ENCODE results near the gene EDC3. TPM values are rescaled to one million over a fixed set of nuclear protein-coding genes. Genes with fewer than 3 reads are reported as not detected.

The EDC3 gene
- total RNA-seq, 4 donors from 2014 or later = 10.5 to 20.4 (median 15.0) TPM

DNA sequence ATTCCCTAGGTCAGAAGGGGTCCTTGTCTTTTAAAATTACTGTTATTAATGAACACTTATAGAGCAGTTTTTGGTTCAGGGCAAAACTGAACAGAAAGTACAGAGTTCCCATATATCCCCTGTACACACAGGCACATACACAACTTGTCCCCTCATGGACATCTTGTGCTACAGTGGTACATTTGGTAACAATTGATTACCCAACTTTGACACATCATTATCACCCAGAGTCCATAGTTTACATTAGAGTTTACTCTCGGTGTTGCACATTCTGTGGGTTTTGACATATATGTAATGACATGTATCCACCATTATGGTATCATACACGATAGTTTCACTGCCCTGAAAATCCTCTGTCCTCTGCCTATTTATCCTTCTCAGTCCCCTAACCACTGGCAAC, 984 bp upstream of the EDC3 start:
- TF ChIP-seq, protein P1, sequence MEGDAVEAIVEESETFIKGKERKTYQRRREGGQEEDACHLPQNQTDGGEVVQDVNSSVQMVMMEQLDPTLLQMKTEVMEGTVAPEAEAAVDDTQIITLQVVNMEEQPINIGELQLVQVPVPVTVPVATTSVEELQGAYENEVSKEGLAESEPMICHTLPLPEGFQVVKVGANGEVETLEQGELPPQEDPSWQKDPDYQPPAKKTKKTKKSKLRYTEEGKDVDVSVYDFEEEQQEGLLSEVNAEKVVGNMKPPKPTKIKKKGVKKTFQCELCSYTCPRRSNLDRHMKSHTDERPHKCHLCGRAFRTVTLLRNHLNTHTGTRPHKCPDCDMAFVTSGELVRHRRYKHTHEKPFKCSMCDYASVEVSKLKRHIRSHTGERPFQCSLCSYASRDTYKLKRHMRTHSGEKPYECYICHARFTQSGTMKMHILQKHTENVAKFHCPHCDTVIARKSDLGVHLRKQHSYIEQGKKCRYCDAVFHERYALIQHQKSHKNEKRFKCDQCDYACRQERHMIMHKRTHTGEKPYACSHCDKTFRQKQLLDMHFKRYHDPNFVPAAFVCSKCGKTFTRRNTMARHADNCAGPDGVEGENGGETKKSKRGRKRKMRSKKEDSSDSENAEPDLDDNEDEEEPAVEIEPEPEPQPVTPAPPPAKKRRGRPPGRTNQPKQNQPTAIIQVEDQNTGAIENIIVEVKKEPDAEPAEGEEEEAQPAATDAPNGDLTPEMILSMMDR (IDR thresholded peaks at IDR 0.05; ENCODE audit: low read depth) = no peak

DNA sequence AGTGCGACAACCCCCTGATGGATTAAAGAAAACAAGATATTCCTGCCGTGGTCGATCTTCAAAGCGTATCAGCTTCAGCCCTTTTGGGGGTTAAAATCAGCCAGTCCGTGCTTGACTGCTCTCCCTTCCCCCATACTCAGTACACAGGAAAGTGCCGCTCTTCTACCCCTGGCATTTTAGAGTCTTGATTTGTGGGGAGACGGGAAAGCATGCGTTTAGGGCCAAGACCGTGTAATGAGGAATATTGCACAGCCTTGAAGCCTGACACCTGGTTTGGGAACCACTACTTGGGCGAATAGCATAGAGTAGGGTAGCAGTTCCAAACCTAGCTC, 540 bp upstream of the EDC3 start:
- TF ChIP-seq, protein P1 (IDR thresholded peaks at IDR 0.05; ENCODE audit: low read depth) = no peak

DNA sequence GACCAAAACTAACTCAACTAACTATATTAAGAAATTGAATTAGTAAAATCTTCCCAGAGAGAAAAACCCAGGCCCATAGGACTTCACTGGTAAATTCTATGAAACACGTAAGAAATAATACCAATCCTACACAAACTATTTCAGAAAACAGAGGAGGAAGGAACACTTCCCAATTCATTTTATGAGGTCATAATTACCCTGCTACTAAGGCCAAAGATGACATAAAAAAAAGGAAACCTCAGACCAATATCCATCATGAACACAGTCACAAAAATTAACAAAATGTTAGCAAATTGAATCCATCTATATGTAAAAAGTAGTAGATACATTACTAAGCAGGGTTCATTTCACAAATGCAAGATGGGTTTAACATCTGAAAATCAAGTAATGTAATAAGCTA, 3.5 kb downstream of the EDC3 start:
- TF ChIP-seq, protein P1 (IDR thresholded peaks at IDR 0.05; ENCODE audit: low read depth) = no peak

DNA sequence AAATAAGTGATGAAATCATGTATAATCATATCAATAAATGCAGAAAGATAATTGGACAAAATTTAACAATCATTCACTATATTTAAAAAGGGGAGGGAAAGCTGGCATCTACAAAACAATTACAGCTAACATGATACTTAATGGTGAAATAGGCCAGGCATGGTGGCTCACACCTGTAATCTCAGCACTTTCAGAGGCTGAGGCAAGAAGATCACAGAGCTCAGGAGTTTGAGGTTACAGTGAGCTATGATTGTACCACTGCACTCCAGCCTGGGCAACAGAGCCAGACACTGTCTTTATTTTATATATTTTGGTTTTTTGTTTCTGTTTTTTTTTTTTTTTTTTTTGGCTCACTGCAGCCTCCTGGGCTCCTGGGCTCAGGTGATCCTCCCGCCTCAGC, 12.1 kb downstream of the EDC3 start:
- TF ChIP-seq, protein P1 (IDR thresholded peaks at IDR 0.05; ENCODE audit: low read depth) = no peak

DNA sequence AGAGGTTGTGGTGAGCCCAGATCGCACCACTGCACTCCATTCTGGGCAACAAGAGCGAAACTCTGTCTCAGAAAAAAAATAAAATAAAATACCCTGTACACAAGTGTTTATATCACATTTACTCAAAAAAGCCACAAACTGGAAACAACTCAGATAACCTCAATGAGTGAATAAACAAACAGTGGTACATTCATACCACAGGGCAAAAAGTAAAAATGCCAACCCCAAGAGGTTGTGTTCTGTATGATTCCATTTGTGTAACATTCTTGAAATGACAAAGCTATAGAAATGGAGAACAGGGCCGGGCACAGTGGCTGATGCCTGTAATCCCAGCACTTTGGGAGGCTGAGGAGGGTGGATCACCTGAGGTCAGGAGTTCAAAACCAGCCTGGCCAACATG, 12.9 kb downstream of the EDC3 start:
- TF ChIP-seq, protein P1 (IDR thresholded peaks at IDR 0.05; ENCODE audit: low read depth) = no peak

DNA sequence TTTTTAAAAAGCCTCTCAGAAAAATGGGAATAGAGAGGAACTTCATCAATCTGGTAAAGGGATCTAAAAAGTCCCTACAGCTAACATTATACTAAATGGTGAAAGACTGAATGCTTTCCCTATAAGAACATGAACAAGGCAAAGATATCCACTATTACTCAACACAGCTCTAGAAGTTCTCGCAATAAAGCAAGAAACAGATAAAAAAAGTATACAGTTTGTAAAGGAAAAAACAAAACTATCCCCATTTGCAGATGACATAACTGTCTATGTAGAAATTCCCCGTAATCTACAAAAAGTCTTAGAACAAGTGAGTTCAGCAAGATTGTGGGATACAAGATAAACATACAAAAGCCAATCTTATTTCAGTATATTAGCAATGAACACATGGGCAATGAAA, 15.4 kb downstream of the EDC3 start:
- TF ChIP-seq, protein P1 (IDR thresholded peaks at IDR 0.05; ENCODE audit: low read depth) = no peak

DNA sequence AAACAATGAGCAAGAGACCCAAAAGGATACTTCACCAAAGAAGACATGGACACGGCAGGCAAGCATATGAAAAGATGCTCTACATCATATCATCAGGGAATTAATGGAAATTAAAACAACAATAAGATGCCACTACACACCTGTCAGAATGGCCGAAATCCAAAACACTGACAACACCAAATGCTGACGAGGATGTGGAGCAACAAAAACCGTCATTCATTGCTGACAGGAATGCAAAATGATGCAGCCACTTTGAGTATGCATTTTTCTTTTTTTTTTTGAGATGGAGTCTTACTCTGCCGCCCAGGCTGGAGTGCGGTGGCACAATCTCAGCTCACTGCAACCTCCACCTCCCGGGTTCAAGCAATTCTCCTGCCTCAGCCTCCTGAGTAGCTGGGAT, 19.0 kb downstream of the EDC3 start:
- TF ChIP-seq, protein P1 (IDR thresholded peaks at IDR 0.05; ENCODE audit: low read depth) = no peak

DNA sequence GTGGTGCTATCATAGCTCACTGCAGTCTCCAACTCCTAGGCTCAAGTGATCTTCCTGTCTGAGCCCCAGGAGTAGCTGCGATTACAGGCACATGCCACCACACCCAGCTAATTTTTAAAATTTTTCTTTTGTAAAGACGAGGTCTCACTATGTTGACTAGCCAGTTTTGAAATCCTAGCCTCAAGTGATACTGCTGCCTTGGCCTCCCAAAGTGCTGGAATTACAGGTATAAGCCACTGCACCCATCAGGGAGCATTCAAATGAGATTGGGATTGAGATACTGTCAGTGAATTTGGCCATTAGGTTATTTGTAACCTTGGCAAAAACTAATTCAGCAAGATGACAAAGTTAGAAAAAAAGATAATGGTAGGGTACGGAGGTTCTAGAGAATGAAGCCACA, 21.7 kb downstream of the EDC3 start:
- TF ChIP-seq, protein P1 (IDR thresholded peaks at IDR 0.05; ENCODE audit: low read depth) = no peak
